H9 (cell line): ENCODE measurements around the gene VLDLR. TPM values are rescaled to one million over a fixed set of nuclear protein-coding genes. Genes with fewer than 3 reads are reported as not detected.

Experiments
- DNase-seq: peaks from one replicate; pipeline ENCODE4 v3.0.0-alpha.2; 2017
- H2AFZ ChIP-seq: one replicate; pipeline ENCODE4 v1.6.1; 2013; ENCODE audit warnings: mild to moderate bottlenecking, low read length, control low read depth, moderate library complexity
- H2AK5ac ChIP-seq: 2 replicates; pipeline ENCODE4 v1.6.1; 2013; ENCODE audit warnings: low read length, control low read depth, mixed read lengths; ENCODE audit not compliant: insufficient read length
- H2BK120ac ChIP-seq: one replicate; pipeline ENCODE4 v1.6.1; 2013; ENCODE audit warnings: low read depth, mild to moderate bottlenecking, low read length, control low read depth, inconsistent platforms; ENCODE audit not compliant: poor library complexity, severe bottlenecking
- H2BK12ac ChIP-seq: 2 replicates; pipeline ENCODE4 v1.6.1; 2013; ENCODE audit warnings: low read length, control low read depth, mixed read lengths, low read depth; ENCODE audit not compliant: insufficient read length
- H2BK15ac ChIP-seq: 2 replicates; pipeline ENCODE4 v1.6.1; 2013; ENCODE audit warnings: low read depth, low read length, control low read depth
- H2BK20ac ChIP-seq: one replicate; pipeline ENCODE4 v1.6.1; 2013; ENCODE audit warnings: low read depth, mild to moderate bottlenecking, low read length, control low read depth, inconsistent platforms; ENCODE audit not compliant: poor library complexity, severe bottlenecking
- H2BK5ac ChIP-seq: 2 replicates; pipeline ENCODE4 v1.6.1; 2013; ENCODE audit warnings: low read length, control low read depth, mixed read lengths; ENCODE audit not compliant: insufficient read length
- H3K14ac ChIP-seq: 2 replicates; pipeline ENCODE4 v1.6.1; 2013; ENCODE audit warnings: low read length, control low read depth; ENCODE audit not compliant: insufficient read depth
- H3K18ac ChIP-seq: 2 replicates; pipeline ENCODE4 v1.6.1; 2013; ENCODE audit warnings: low read depth, mild to moderate bottlenecking, mixed read lengths, low read length, control low read depth; ENCODE audit not compliant: insufficient read length
- H3K23ac ChIP-seq: 2 replicates; pipeline ENCODE4 v1.6.1; 2013; ENCODE audit warnings: low read length, control low read depth, mixed read lengths, low read depth; ENCODE audit not compliant: insufficient read length
- H3K23me2 ChIP-seq: 2 replicates; pipeline ENCODE4 v1.6.1; 2013; ENCODE audit warnings: low read depth, mild to moderate bottlenecking, mixed read lengths, low read length, control low read depth; ENCODE audit not compliant: insufficient read length, poor library complexity, severe bottlenecking
- H3K27ac ChIP-seq: 2 replicates; pipeline ENCODE4 v1.5.1; 2013; ENCODE audit warnings: low read length, control low read depth, mixed read lengths, low read depth; ENCODE audit not compliant: insufficient read length
- H3K27me3 ChIP-seq: 2 replicates; pipeline ENCODE4 v1.6.1; 2013; ENCODE audit warnings: low read length, control low read depth, inconsistent platforms; ENCODE audit not compliant: insufficient read depth
- H3K4ac ChIP-seq: 2 replicates; pipeline ENCODE4 v1.6.1; 2013; ENCODE audit warnings: low read depth, mild to moderate bottlenecking, control low read depth, inconsistent platforms, low read length, moderate library complexity
- H3K4me1 ChIP-seq: 2 replicates; pipeline ENCODE4 v1.6.1; 2013; ENCODE audit warnings: low read length, control low read depth, inconsistent platforms; ENCODE audit not compliant: insufficient read depth
- H3K4me2 ChIP-seq: 2 replicates; pipeline ENCODE4 v1.6.1; 2013; ENCODE audit warnings: low read length, control low read depth, mixed read lengths; ENCODE audit not compliant: insufficient read length, insufficient read depth
- H3K56ac ChIP-seq: 2 replicates; pipeline ENCODE4 v1.6.1; 2013; ENCODE audit warnings: low read depth, mild to moderate bottlenecking, mixed read lengths, low read length, control low read depth; ENCODE audit not compliant: insufficient read length
- H3K79me1 ChIP-seq: 2 replicates; pipeline ENCODE4 v1.6.1; 2013; ENCODE audit warnings: low read depth, mild to moderate bottlenecking, moderate library complexity, low read length, control low read depth, inconsistent platforms; ENCODE audit not compliant: insufficient read depth, poor library complexity, severe bottlenecking
- H3K79me2 ChIP-seq: 2 replicates; pipeline ENCODE4 v1.6.1; 2013; ENCODE audit warnings: low read length, control low read depth, inconsistent platforms; ENCODE audit not compliant: insufficient read depth
- H3K9ac ChIP-seq: 2 replicates; pipeline ENCODE4 v1.6.1; 2013; ENCODE audit warnings: low read length, control low read depth, mixed read lengths; ENCODE audit not compliant: insufficient read length; ENCODE audit errors: extremely low read depth
- H3K9me3 ChIP-seq: one replicate; pipeline ENCODE4 v1.6.1; 2013; ENCODE audit warnings: low read depth, low read length, inconsistent platforms; ENCODE audit not compliant: control insufficient read depth
- H3T11ph ChIP-seq: one replicate; pipeline ENCODE4 v1.6.1; 2013; ENCODE audit warnings: mild to moderate bottlenecking, low read length, control low read depth, inconsistent platforms
- H4K20me1 ChIP-seq: one replicate; pipeline ENCODE4 v1.6.1; 2013; ENCODE audit not compliant: control insufficient read depth, insufficient read length, insufficient read depth
- H4K5ac ChIP-seq: 2 replicates; pipeline ENCODE4 v1.6.1; 2013; ENCODE audit warnings: low read depth, mild to moderate bottlenecking, mixed read lengths, low read length, control low read depth; ENCODE audit not compliant: insufficient read length
- H4K8ac ChIP-seq: replicated peaks from 2 replicates; pipeline ENCODE4 v1.6.1; 2013; ENCODE audit warnings: low read length, control low read depth, mixed read lengths, low read depth; ENCODE audit not compliant: insufficient read length
- H4K91ac ChIP-seq: 2 replicates; pipeline ENCODE4 v1.6.1; 2013; ENCODE audit warnings: low read depth, mild to moderate bottlenecking, moderate library complexity, mixed read lengths, low read length, control low read depth; ENCODE audit not compliant: insufficient read length
- H3K27ac Mint-ChIP-seq, 3 experiments: 2 replicates in 2 of 3; 3 replicates in 1 of 3; pipeline ENCODE4 v1.8.0; 2020 to 2021; ENCODE audit warnings: mixed read lengths in 3 of 3, mild to moderate bottlenecking in 1 of 3, moderate library complexity in 1 of 3
- H3K27me3 Mint-ChIP-seq: 2 replicates; pipeline ENCODE4 v1.8.0; 2021; ENCODE audit warnings: low read depth, mild to moderate bottlenecking, moderate library complexity, mixed read lengths
- H3K36me3 Mint-ChIP-seq, 3 experiments: 2 replicates in 2 of 3; 3 replicates in 1 of 3; pipeline ENCODE4 v1.8.0; 2020 to 2021; ENCODE audit warnings: low read depth in 3 of 3, mixed read lengths in 3 of 3; ENCODE audit not compliant: insufficient read depth in 1 of 3
- H3K4me1 Mint-ChIP-seq, 2 experiments: 2 replicates each; pipeline ENCODE4 v1.8.0; 2020; ENCODE audit warnings: mixed read lengths in 2 of 2
- H3K4me3 Mint-ChIP-seq, 2 experiments: 2 replicates in 1 of 2; 3 replicates in 1 of 2; pipeline ENCODE4 v1.8.0; 2020 to 2021; ENCODE audit warnings: mild to moderate bottlenecking in 2 of 2, mixed read lengths in 2 of 2, moderate library complexity in 1 of 2
- H3K9me3 Mint-ChIP-seq, 2 experiments: 2 replicates in 1 of 2; 3 replicates in 1 of 2; pipeline ENCODE4 v1.8.0; 2020; ENCODE audit warnings: mild to moderate bottlenecking in 2 of 2, mixed read lengths in 2 of 2, moderate library complexity in 1 of 2
- CTCF ChIP-seq: fragments of 200-600 bp; sonication (generic); conservative IDR thresholded peaks from 3 replicates; pipeline ENCODE4 v1.8.0; 2021; ENCODE audit warnings: antibody characterized with exemption, mild to moderate bottlenecking
- WGBS: extraction: QIAGEN DNeasy Blood & Tissue Kit; methylation state at CpG from one replicate; pipeline ENCODE4 v1.1.7; 2013; ENCODE audit warnings: missing lambda C conversion rate, low lambda C conversion rate, mixed read lengths; ENCODE audit not compliant: insufficient read length; ENCODE audit errors: extremely low coverage; 5-methylcytosine and 5-hydroxymethylcytosine counted together
- total RNA-seq: library from RNA; stranded (reverse); gene quantifications from 2 replicates; pipeline ENCODE4 v1.2.1, GENCODE V29; 2021

The VLDLR gene
- total RNA-seq, 1 experiment from 2014 or later = 19.1 TPM

GRCh38 chr9:2645569-2645968, 24.0 kb downstream of the VLDLR start:
- WGBS = no CpG with 5 or more reads among the region's 4 CpGs
- no peak overlapping the region for H2BK120ac ChIP-seq
- H3K79me2 ChIP-seq = no peaks in the 10 kb centered on the region
- no peak overlapping the region for H2AK5ac ChIP-seq
- H3K27me3 ChIP-seq = no peaks in the 10 kb centered on the region
- DNase-seq = no peak
- no peak overlapping the region for H4K91ac ChIP-seq
- H2BK12ac ChIP-seq = no peak overlapping the region
- no peaks in the 10 kb centered on the region for H3K23me2 ChIP-seq
- H4K20me1 ChIP-seq = no peaks in the 10 kb centered on the region
- Mint-ChIP-seq H3K9me3 (no peaks in the 10 kb centered on the region), H3K4me3 (no peak overlapping the region), H3K27me3 (no peaks in the 10 kb centered on the region), H3K36me3 (peaks cover 52 to 97% (median 96%) of the 10 kb centered on the region in 3 experiments), H3K27ac (no peak overlapping the region), H3K4me1 (no peaks in the 10 kb centered on the region)
- H3K9ac ChIP-seq = no peak overlapping the region
- H3K79me1 ChIP-seq = no peaks in the 10 kb centered on the region
- H4K5ac ChIP-seq = no peak overlapping the region
- no peaks in the 10 kb centered on the region for H3K9me3 ChIP-seq
- no peak overlapping the region for H3K56ac ChIP-seq
- H3K18ac ChIP-seq = no peak overlapping the region
- H3K27ac ChIP-seq = no peak overlapping the region
- H2BK20ac ChIP-seq = no peak overlapping the region
- no peak overlapping the region for H3K14ac ChIP-seq
- H3T11ph ChIP-seq = no peak overlapping the region
- H2AFZ ChIP-seq = no peak overlapping the region
- H3K4me2 ChIP-seq = no peak overlapping the region
- no peak overlapping the region for H2BK5ac ChIP-seq
- TF ChIP-seq CTCF = no peak
- H3K4me1 ChIP-seq = no peaks in the 10 kb centered on the region
- H3K23ac ChIP-seq = no peak overlapping the region
- no peak overlapping the region for H3K4ac ChIP-seq
- no peak overlapping the region for H4K8ac ChIP-seq
- no peak overlapping the region for H2BK15ac ChIP-seq
